ENCODE data around the gene PPM1H. TPM values are rescaled to one million over a fixed set of nuclear protein-coding genes. Genes with fewer than 3 reads are reported as not detected.

PPM1H gene
- total and polyA plus RNA-seq, 10 of the 15 experiments (the other 5 are each of a cell fraction or from before 2014, with no cell fraction given) = 0.11 to 0.83 (median 0.49) TPM

- TF ChIP-seq, protein P1, sequence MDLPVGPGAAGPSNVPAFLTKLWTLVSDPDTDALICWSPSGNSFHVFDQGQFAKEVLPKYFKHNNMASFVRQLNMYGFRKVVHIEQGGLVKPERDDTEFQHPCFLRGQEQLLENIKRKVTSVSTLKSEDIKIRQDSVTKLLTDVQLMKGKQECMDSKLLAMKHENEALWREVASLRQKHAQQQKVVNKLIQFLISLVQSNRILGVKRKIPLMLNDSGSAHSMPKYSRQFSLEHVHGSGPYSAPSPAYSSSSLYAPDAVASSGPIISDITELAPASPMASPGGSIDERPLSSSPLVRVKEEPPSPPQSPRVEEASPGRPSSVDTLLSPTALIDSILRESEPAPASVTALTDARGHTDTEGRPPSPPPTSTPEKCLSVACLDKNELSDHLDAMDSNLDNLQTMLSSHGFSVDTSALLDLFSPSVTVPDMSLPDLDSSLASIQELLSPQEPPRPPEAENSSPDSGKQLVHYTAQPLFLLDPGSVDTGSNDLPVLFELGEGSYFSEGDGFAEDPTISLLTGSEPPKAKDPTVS (IDR thresholded peaks at IDR 0.05; ENCODE audit: low read depth, low read length) = no peak
- TF ChIP-seq ZNF274 (IDR thresholded peaks at IDR 0.05; ENCODE audit: insufficient read depth, insufficient read length) (no peak), SRF (IDR thresholded peaks at IDR 0.05; ENCODE audit: low read depth in 2 of 2, low read length in 2 of 2) (no peak), CBFB (IDR thresholded peaks at IDR 0.05; ENCODE audit: low read depth) (no peak), RAD51 (IDR thresholded peaks at IDR 0.05) (no peak), IRF4 (IDR thresholded peaks at IDR 0.05; ENCODE audit: low read depth, low read length) (no peak), ESRRA (IDR thresholded peaks at IDR 0.05; ENCODE audit: low read length) (no peak), NBN (IDR thresholded peaks at IDR 0.05) (no peak), PAX5 (IDR thresholded peaks at IDR 0.05; ENCODE audit: borderline replicate concordance, low read depth, low read length) (no peak), MEF2B (IDR thresholded peaks at IDR 0.05; ENCODE audit: partially characterized antibody, poor library complexity, severe bottlenecking) (no peak), EZH2 (IDR thresholded peaks at IDR 0.05; ENCODE audit: borderline replicate concordance, control insufficient read depth, low read depth, low read length) (no peak)
- TF ChIP-seq, protein P2, sequence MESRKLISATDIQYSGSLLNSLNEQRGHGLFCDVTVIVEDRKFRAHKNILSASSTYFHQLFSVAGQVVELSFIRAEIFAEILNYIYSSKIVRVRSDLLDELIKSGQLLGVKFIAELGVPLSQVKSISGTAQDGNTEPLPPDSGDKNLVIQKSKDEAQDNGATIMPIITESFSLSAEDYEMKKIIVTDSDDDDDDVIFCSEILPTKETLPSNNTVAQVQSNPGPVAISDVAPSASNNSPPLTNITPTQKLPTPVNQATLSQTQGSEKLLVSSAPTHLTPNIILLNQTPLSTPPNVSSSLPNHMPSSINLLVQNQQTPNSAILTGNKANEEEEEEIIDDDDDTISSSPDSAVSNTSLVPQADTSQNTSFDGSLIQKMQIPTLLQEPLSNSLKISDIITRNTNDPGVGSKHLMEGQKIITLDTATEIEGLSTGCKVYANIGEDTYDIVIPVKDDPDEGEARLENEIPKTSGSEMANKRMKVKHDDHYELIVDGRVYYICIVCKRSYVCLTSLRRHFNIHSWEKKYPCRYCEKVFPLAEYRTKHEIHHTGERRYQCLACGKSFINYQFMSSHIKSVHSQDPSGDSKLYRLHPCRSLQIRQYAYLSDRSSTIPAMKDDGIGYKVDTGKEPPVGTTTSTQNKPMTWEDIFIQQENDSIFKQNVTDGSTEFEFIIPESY (IDR thresholded peaks at IDR 0.05) = no peak
Observed at GRCh38 chr12:62712681-62713573, 222.0 kb downstream of the PPM1H start (continued).

Measured in GM12878 (cell line).